Cardiac muscle cell (in vitro differentiated cells and primary cell): Measurements from ENCODE around the gene ALDH3A1. TPM values are rescaled to one million over a fixed set of nuclear protein-coding genes. Genes with fewer than 3 reads are reported as not detected.

Source experiments
- DNase-seq, 2 donors: peaks; one replicate each; pipeline versions ENCODE4 v3.0.0 to v3.0.0-alpha.2; 2010 to 2017; ENCODE audit warnings: low read depth in 1 of 2, low spot score in 1 of 2
- H3K27ac ChIP-seq: fragments of 200-600 bp; sonication (generic); 2 replicates; pipeline ENCODE4 v1.5.1; 2016
- H3K27me3 ChIP-seq: fragments of 200-600 bp; sonication (generic); 2 replicates; pipeline ENCODE4 v1.6.0; 2016; ENCODE audit warnings: control low read depth
- H3K36me3 ChIP-seq: fragments of 200-600 bp; sonication (generic); 2 replicates; pipeline ENCODE4 v1.5.1; 2016; ENCODE audit warnings: control low read depth
- H3K4me1 ChIP-seq: fragments of 200-600 bp; sonication (generic); 2 replicates; pipeline ENCODE4 v1.8.1; 2017; ENCODE audit warnings: low read depth, mild to moderate bottlenecking, mixed run types
- H3K4me3 ChIP-seq: fragments of 200-600 bp; sonication (generic); 2 replicates; pipeline ENCODE4 v1.5.1; 2016; ENCODE audit warnings: mild to moderate bottlenecking
- H3K9me3 ChIP-seq: fragments of 200-600 bp; sonication (generic); 2 replicates; pipeline ENCODE4 v1.5.1; 2017; ENCODE audit warnings: low read depth, mild to moderate bottlenecking, control low read depth
- polyA plus RNA-seq: library from polyadenylated mRNA; unstranded; fragments of >200 nt; fragmentation: Nextera tagmentation; extraction: Ambion mirVana; gene quantifications from 2 replicates; pipeline ENCODE4 v1.2.1, GENCODE V29; 2016
- total RNA-seq: library from RNA; depleted of rRNA; stranded (reverse); fragments of >200 nt; gene quantifications from 2 replicates; pipeline ENCODE4 v1.2.3, GENCODE V29; 2016
- TF ChIP-seq, protein P1 (sequence below): IDR thresholded peaks from 2 replicates; pipeline ENCODE4 v1.5.1; 2012; ENCODE audit warnings: low read depth, mild to moderate bottlenecking, low read length

ALDH3A1 gene
- total and polyA plus RNA-seq, 2 experiments from 2014 or later: not detected

DNA sequence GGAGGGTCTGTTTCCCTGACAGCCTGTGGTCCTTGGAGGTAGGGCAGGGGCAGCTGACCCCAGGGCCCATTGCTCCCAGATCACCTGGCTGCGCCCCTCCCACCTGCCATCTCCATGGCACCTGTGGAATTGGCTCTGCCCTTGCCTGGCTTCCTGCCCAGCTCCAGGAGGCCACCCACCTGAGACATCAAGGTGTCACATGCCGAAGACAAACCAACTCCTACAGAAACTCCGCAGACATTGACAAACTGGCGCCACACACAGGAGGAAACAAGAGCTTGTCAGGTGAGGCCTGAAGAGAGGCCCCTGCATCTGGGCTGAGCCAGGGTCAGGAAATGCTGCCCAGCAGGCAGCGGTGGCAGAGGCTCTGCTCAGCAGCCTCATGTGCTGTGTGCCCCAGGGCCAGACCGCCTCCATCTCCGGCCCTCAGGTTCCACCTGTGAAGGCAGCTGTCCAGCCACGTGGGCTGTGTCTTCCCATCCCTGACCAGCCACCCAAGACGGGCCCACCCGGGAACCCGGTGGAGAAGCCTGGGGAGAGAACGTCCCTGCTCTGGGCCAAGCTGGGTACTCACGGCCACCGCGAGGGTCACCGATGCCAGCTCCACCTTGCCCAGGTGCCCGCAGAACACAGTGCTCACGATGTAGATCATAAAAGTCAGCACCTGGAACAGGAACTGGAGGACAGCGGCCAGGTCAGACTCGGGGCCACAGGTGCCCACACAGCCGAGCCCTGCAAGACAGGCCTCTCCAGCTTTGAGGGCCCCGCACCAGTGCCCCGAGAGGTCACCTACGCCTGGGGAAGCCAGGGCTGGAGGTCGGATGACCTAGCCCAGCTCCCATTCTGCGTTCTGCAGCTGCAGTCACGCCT is 33.3 kb downstream of the ALDH3A1 start:
- no peak overlapping the region for H3K27ac ChIP-seq
- no peak for DNase-seq
- TF ChIP-seq, protein P1, sequence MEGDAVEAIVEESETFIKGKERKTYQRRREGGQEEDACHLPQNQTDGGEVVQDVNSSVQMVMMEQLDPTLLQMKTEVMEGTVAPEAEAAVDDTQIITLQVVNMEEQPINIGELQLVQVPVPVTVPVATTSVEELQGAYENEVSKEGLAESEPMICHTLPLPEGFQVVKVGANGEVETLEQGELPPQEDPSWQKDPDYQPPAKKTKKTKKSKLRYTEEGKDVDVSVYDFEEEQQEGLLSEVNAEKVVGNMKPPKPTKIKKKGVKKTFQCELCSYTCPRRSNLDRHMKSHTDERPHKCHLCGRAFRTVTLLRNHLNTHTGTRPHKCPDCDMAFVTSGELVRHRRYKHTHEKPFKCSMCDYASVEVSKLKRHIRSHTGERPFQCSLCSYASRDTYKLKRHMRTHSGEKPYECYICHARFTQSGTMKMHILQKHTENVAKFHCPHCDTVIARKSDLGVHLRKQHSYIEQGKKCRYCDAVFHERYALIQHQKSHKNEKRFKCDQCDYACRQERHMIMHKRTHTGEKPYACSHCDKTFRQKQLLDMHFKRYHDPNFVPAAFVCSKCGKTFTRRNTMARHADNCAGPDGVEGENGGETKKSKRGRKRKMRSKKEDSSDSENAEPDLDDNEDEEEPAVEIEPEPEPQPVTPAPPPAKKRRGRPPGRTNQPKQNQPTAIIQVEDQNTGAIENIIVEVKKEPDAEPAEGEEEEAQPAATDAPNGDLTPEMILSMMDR: no peak
- H3K27me3 ChIP-seq: no peaks in the 10 kb centered on the region
- no peak overlapping the region for H3K4me3 ChIP-seq
- H3K9me3 ChIP-seq: no peaks in the 10 kb centered on the region
- H3K36me3 ChIP-seq: no peaks in the 10 kb centered on the region
- no peaks in the 10 kb centered on the region for H3K4me1 ChIP-seq

DNA sequence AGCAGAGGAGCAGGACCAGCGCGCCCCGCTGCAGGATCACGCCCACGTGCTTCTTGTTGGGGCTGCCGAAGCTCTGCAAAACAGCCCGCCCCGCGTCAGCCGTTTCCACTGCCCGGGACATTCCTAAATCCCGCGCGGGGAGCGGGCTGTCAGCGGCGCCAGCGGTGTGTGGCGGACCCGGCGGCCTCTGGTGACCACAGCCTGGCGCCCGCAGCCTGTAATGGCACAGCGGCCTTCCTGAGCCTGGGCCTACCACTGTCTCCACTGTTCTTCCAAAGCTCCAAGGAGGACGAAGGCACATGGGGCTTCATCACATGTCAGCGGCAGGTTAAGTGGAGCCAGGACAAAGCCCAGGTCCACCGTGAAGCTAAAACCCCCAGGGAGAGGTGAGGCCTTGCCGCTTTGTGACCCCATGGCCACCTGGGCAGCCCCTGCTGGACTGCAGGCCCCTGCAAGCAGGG is 34.2 kb downstream of the ALDH3A1 start:
- H3K27me3 ChIP-seq: no peaks in the 10 kb centered on the region
- no peak for DNase-seq
- H3K4me3 ChIP-seq: no peak overlapping the region
- TF ChIP-seq, protein P1: no peak
- H3K4me1 ChIP-seq: no peaks in the 10 kb centered on the region
- H3K27ac ChIP-seq: no peak overlapping the region
- no peaks in the 10 kb centered on the region for H3K36me3 ChIP-seq
- no peaks in the 10 kb centered on the region for H3K9me3 ChIP-seq

DNA sequence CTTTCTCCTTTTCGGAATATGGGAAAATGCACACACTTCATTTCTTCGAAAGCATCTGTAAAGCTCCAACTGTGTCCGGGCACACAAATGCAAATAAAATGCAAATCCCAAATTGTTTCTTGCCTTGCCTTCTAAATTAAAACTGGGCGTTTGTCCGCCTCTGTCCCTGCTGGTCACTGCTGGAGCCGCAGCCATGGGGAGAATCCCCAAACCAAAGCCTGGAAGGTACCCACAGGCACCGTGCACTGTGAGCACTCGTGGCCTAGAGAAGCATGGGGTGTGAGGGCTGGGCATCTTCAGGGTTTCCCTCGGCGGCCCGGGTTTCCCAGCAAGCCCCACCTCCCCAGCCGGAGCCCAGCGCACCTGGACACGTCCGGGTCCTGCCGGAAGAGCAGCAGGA is 34.6 kb downstream of the ALDH3A1 start:
- no peak overlapping the region for H3K27ac ChIP-seq
- DNase-seq: no peak
- H3K36me3 ChIP-seq: no peaks in the 10 kb centered on the region
- H3K9me3 ChIP-seq: no peaks in the 10 kb centered on the region
- TF ChIP-seq, protein P1: no peak
- H3K4me1 ChIP-seq: no peaks in the 10 kb centered on the region
- no peak overlapping the region for H3K4me3 ChIP-seq
- no peaks in the 10 kb centered on the region for H3K27me3 ChIP-seq

DNA sequence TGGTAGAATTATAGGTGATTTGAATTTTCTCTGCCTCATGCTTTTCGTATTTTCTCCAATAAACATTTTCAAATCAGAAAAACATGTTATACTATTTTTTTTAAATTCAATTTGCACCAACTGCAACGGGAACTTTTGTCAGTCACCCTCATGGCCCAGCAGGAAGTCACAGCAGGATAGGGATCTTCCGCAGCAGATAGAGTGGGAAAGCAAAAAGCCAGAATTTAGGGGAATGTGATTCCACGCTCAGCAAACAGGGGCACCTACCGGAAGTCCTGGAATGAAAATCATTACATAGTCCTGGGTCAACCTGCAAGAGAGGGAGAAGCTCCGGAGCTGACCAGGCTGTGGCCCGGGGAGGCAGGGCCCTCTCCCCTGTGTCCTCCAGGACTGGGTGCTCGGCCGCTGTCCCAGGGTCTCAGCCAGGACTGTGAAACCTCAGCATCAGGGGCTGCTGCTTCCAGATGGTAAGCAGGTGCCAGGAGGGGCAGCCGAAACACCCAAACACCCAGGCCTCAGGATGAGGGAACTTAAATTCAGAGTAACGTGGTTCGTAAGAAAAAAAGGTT is 35.6 kb downstream of the ALDH3A1 start:
- Histone ChIP-seq H3K27me3 (no peaks in the 10 kb centered on the region), H3K9me3 (no peaks in the 10 kb centered on the region), H3K4me3 (no peak overlapping the region), H3K27ac (no peak overlapping the region), H3K36me3 (no peaks in the 10 kb centered on the region), H3K4me1 (no peaks in the 10 kb centered on the region)
- DNase-seq: no peak
- TF ChIP-seq, protein P1: no peak

DNA sequence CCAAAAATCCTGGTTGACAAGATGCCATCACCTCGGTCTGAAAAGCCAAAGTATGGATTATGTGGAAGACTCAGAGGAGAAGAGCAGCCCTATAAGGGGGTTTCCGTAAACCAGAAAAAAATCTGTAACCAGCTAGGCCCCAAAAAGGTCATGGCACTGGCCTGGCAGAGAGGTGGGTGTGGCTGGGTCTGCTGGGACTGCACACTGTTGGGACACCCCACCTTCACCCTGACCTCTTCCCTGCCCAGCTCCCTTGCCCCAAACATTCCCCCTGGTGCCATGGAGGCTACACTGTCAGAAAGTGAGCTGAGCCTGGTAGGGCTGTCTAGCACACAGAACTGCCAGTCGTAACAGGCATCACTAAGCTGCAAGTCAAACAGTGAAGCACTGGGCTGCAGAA is 38.3 kb downstream of the ALDH3A1 start:
- Histone ChIP-seq H3K4me1 (peaks cover 25% of the 10 kb centered on the region), H3K27me3 (no peaks in the 10 kb centered on the region), H3K27ac (no peak overlapping the region), H3K9me3 (no peaks in the 10 kb centered on the region), H3K4me3 (no peak overlapping the region), H3K36me3 (no peaks in the 10 kb centered on the region)
- DNase-seq: no peak
- TF ChIP-seq, protein P1: no peak
